OCI-LY7 (cell line): ENCODE results near the gene MRRF. TPM values are rescaled to one million over a fixed set of nuclear protein-coding genes. Genes with fewer than 3 reads are reported as not detected.

ENCODE experiments used
- BruUV-seq: library from RNA; stranded (reverse); fragments of 400-500 nt; replicated peaks from 2 replicates; lab custom pipeline; 2021; lab: Mats Ljungman, UMichigan
- CTCF ChIA-PET: fragments of 300-600 bp; sonication (Branson Sonifier 250); formaldehyde crosslinking; loops from one replicate; lab custom pipeline; 2022; ENCODE audit warnings: antibody characterized with exemption; ENCODE audit not compliant: unreplicated experiment; lab: Charles Lee
- POLR2A ChIA-PET: fragments of 300-600 bp; sonication (Branson Sonifier 250); formaldehyde crosslinking; loops from one replicate; lab custom pipeline; 2022; ENCODE audit warnings: antibody characterized with exemption; lab: Charles Lee
- DNase-seq: peaks from one replicate; pipeline ENCODE4 v3.0.0-alpha.2; 2015; ENCODE audit warnings: low spot score
- H2AFZ ChIP-seq: fragments of 200-600 bp; sonication (generic), shearing (Covaris generic); 2 replicates; pipeline ENCODE4 v1.6.1; 2014; ENCODE audit warnings: mild to moderate bottlenecking, antibody characterized with exemption, low read length, moderate library complexity
- H3K27ac ChIP-seq: fragments of 200-600 bp; sonication (generic); 2 replicates; pipeline ENCODE4 v1.5.1; 2014; ENCODE audit warnings: mixed run types, low read depth, mild to moderate bottlenecking, moderate library complexity, low read length, inconsistent platforms; ENCODE audit not compliant: poor library complexity, severe bottlenecking
- H3K36me3 ChIP-seq: fragments of 200-600 bp; sonication (generic); 2 replicates; pipeline ENCODE4 v1.6.1; 2014; ENCODE audit warnings: mild to moderate bottlenecking, antibody characterized with exemption, low read length, moderate library complexity, mixed read lengths; ENCODE audit not compliant: insufficient read depth
- H3K4me1 ChIP-seq: fragments of 200-600 bp; sonication (generic); 2 replicates; pipeline ENCODE4 v1.5.1; 2014; ENCODE audit warnings: mild to moderate bottlenecking, low read length; ENCODE audit not compliant: insufficient read depth, poor library complexity, severe bottlenecking
- H3K4me2 ChIP-seq: fragments of 200-600 bp; sonication (generic); 2 replicates; pipeline ENCODE4 v1.6.1; 2014; ENCODE audit warnings: mild to moderate bottlenecking, low read length
- H3K4me3 ChIP-seq: fragments of 200-600 bp; sonication (generic); 2 replicates; pipeline ENCODE4 v1.5.1; 2014; ENCODE audit warnings: mild to moderate bottlenecking, low read depth, low read length; ENCODE audit not compliant: poor library complexity, severe bottlenecking
- H3K79me2 ChIP-seq: fragments of 200-600 bp; sonication (generic); 2 replicates; pipeline ENCODE4 v1.6.1; 2016; ENCODE audit warnings: low read depth, mild to moderate bottlenecking, low read length, moderate library complexity, mixed read lengths; ENCODE audit not compliant: insufficient read depth
- H3K9me2 ChIP-seq: fragments of 200-600 bp; sonication (generic); 2 replicates; pipeline ENCODE4 v1.6.1; 2016; ENCODE audit warnings: mild to moderate bottlenecking, low read length, mixed read lengths; ENCODE audit not compliant: insufficient read depth
- H3K9me3 ChIP-seq: fragments of 200-600 bp; sonication (generic); 2 replicates; pipeline ENCODE4 v1.6.1; 2014; ENCODE audit warnings: mild to moderate bottlenecking, mixed run types, low read length, mixed read lengths
- H4K20me1 ChIP-seq: fragments of 200-600 bp; sonication (generic); 2 replicates; pipeline ENCODE4 v1.6.1; 2014; ENCODE audit warnings: mild to moderate bottlenecking, antibody characterized with exemption, low read length, moderate library complexity, mixed read lengths; ENCODE audit not compliant: insufficient read depth
- CTCF ChIP-seq: fragments of 200-600 bp; sonication (generic); conservative IDR thresholded peaks from 2 replicates; pipeline ENCODE4 v1.5.1; 2014; ENCODE audit warnings: mild to moderate bottlenecking, antibody characterized with exemption, low read length, moderate library complexity, mixed read lengths
- EZH2phosphoT487 ChIP-seq: fragments of 200-600 bp; sonication (generic); IDR thresholded peaks from 2 replicates; pipeline ENCODE4 v1.6.1; 2018; ENCODE audit warnings: low read depth, borderline replicate concordance, mild to moderate bottlenecking, mixed run types, antibody characterized with exemption, low read length, moderate library complexity, mixed read lengths
- intact Hi-C: fragments of 100-400 bp; cut with micrococcal nuclease; formaldehyde crosslinking; loops from one replicate; pipeline ENCODE4 v1.10.0; 2022; ENCODE audit not compliant: unreplicated experiment
- total RNA-seq, 2 experiments: library from RNA; depleted of rRNA in 1 of 2; stranded (reverse); fragments of >200 nt in 1 of 2; shearing (Covaris generic) in 1 of 2; gene quantifications; 2 replicates each; pipeline ENCODE4 v1.2.3, GENCODE V29; 2014 to 2022

The MRRF gene
- total RNA-seq, 2 experiments from 2014 or later: 46.1 to 53.2 TPM

DNA sequence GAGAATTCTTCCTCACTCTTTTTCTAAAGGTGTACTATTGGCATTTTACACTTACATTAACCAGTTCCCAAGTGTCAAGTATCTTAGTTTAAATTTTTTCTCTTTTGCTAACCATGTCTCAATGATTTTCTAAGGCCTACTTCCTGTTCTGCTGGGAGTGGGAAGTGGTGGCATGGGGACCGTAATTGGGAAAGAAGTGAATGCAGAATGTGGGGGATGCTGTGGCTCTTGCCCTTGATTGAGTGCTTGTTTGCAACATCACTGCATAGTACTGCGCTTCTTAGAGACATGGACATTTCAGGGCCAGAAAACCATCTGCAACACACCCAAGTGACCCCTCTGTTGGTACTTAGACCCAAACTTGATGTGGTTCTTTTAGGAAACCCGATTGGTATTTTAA, 32.8 kb downstream of the MRRF start:
- BruUV-seq: no TSS peak
- no peaks in the 10 kb centered on the region for H3K79me2 ChIP-seq

GRCh38 chr9:122302237-122303093, 37.8 kb downstream of the MRRF start:
- Histone ChIP-seq H4K20me1 (no peaks in the 10 kb centered on the region; the same call in 1 of the 2 replicates), H3K27ac (no peak overlapping the region), H3K79me2 (no peaks in the 10 kb centered on the region), H2AFZ (no peak overlapping the region), H3K4me3 (no peak overlapping the region), H3K4me1 (no peaks in the 10 kb centered on the region), H3K9me2 (no peaks in the 10 kb centered on the region), H3K9me3 (no peaks in the 10 kb centered on the region), H3K4me2 (no peak overlapping the region), H3K36me3 (peaks cover 75% of the 10 kb centered on the region)
- POLR2A ChIA-PET: interaction anchor here (0.7 kb wide), 1 partner anchor 19 kb away, joined by 4 read pairs; no protein-coding TSS in a partner anchor
- DNase-seq: no peak
- CTCF ChIA-PET: no interaction called here
- TF ChIP-seq EZH2phosphoT487: no peak
- no peak for TF ChIP-seq CTCF
- BruUV-seq: no TSS peak
- intact Hi-C loops: no loop called here

More for the DNA sequence above, 32.8 kb downstream of the MRRF start:
- no peaks in the 10 kb centered on the region for H3K4me1 ChIP-seq
- H3K4me3 ChIP-seq: no peak overlapping the region
- CTCF ChIA-PET: no interaction called here
- H3K27ac ChIP-seq: no peak overlapping the region
- no peak for DNase-seq
- H3K4me2 ChIP-seq: no peak overlapping the region
- intact Hi-C loops: no loop called here
- POLR2A ChIA-PET: interaction anchor here (0.8 kb wide), 1 partner anchor 10 kb away, joined by 3 read pairs; no protein-coding TSS in a partner anchor
- no peaks in the 10 kb centered on the region for H3K9me3 ChIP-seq
- H3K9me2 ChIP-seq: no peaks in the 10 kb centered on the region
- no peaks in the 10 kb centered on the region for H4K20me1 ChIP-seq
- TF ChIP-seq EZH2phosphoT487: no peak
- no peak for TF ChIP-seq CTCF
- peaks cover 79% of the 10 kb centered on the region for H3K36me3 ChIP-seq
- H2AFZ ChIP-seq: no peak overlapping the region

GRCh38 chr9:122307061-122307460, 42.4 kb downstream of the MRRF start:
- TF ChIP-seq CTCF (no peak), EZH2phosphoT487 (no peak)
- Histone ChIP-seq H2AFZ (no peak overlapping the region), H3K4me3 (no peak overlapping the region), H4K20me1 (no peaks in the 10 kb centered on the region; the same call in 1 of the 2 replicates), H3K27ac (no peak overlapping the region), H3K79me2 (no peaks in the 10 kb centered on the region), H3K36me3 (peaks cover 89% of the 10 kb centered on the region), H3K9me2 (no peaks in the 10 kb centered on the region), H3K4me1 (no peaks in the 10 kb centered on the region), H3K9me3 (no peaks in the 10 kb centered on the region), H3K4me2 (no peak overlapping the region)
- DNase-seq: no peak
- ChIA-PET POLR2A (interaction anchor here (0.5 kb wide), 1 partner anchor 9 kb away, joined by 3 read pairs; no protein-coding TSS in a partner anchor), CTCF (no interaction called here)
- intact Hi-C loops: no loop called here
- no TSS peak for BruUV-seq
